Superior temporal gyrus (tissue), 1 donor: Measurements from ENCODE around the gene MEIS2.

Experiments used
- DNase-seq: peaks from one replicate; pipeline ENCODE4 v3.0.0-alpha.2; 2016; ENCODE audit errors: extremely low spot score

Gene MEIS2

GRCh38 chr15:37100109-37100965, at the start of gene MEIS2:
MEIS2 (minus strand) TSS chr15:37100549; CDS start chr15:37099466, 1,083 bp downstream.
- peak; percentile 86 for DNase-seq

GRCh38 chr15:37149146-37149545, 48.8 kb upstream of the MEIS2 start:
- no peak for DNase-seq

- DNase-seq = no peak
These were observed 48.4 kb upstream of the MEIS2 start for GRCh38 chr15:37148714-37149113.

GRCh38 chr15:37143351-37143750, 43.0 kb upstream of the MEIS2 start:
- no peak for DNase-seq

- no peak for DNase-seq
These were observed 42.0 kb upstream of the MEIS2 start for GRCh38 chr15:37142371-37142770.

- DNase-seq = no peak
These were observed 40.2 kb upstream of the MEIS2 start for GRCh38 chr15:37140531-37141058.

GRCh38 chr15:37138591-37139215, 38.4 kb upstream of the MEIS2 start:
- no peak for DNase-seq

- no peak for DNase-seq
These were observed 36.9 kb upstream of the MEIS2 start for GRCh38 chr15:37137221-37137620.

GRCh38 chr15:37136666-37137065, 36.3 kb upstream of the MEIS2 start:
- no peak for DNase-seq

- no peak for DNase-seq
These were observed 34.9 kb upstream of the MEIS2 start for GRCh38 chr15:37135225-37135624.

- peak; percentile 72 for DNase-seq
These were observed 34.4 kb upstream of the MEIS2 start for GRCh38 chr15:37134699-37135131.

GRCh38 chr15:37134244-37134643, 33.9 kb upstream of the MEIS2 start:
- no peak for DNase-seq

- peak; percentile 81 for DNase-seq
These were observed 33.3 kb upstream of the MEIS2 start for GRCh38 chr15:37133602-37134001.

GRCh38 chr15:37132826-37133417, 32.6 kb upstream of the MEIS2 start:
- no peak for DNase-seq

- no peak for DNase-seq
These were observed 31.3 kb upstream of the MEIS2 start for GRCh38 chr15:37131621-37132020.

- no peak for DNase-seq
These were observed 30.0 kb upstream of the MEIS2 start for GRCh38 chr15:37130356-37130755.

GRCh38 chr15:37125143-37125542, 24.8 kb upstream of the MEIS2 start:
- DNase-seq = peak; percentile 74

GRCh38 chr15:37124331-37124730, 24.0 kb upstream of the MEIS2 start:
- DNase-seq = no peak

GRCh38 chr15:37122703-37123102, 22.4 kb upstream of the MEIS2 start:
- no peak for DNase-seq

GRCh38 chr15:37121492-37121891, 21.1 kb upstream of the MEIS2 start:
- no peak for DNase-seq

- DNase-seq = no peak
These were observed 16.7 kb upstream of the MEIS2 start for GRCh38 chr15:37117030-37117429.

- no peak for DNase-seq
These were observed 15.2 kb upstream of the MEIS2 start for GRCh38 chr15:37115538-37115937.
